Stimulated activated CD8-positive, alpha-beta memory T cell treated with anti-CD3 and anti-CD28 coated beads, Interleukin-2, amount 100 ng/mL, for 48 hours (primary cell): ENCODE data around the gene TSC1.
A peak's percentile ranks its signal among the peaks of the same experiment; 100 is the strongest.

Experiments
- DNase-seq, 2 donors: peaks; one replicate each; pipeline ENCODE4 v3.0.0-alpha.2; 2020; ENCODE audit warnings: low read depth in 2 of 2

TSC1 gene

GRCh38 chr9:132888151-132888550 is 56.3 kb downstream of the TSC1 start:
- DNase-seq, result no peak

GRCh38 chr9:132887181-132888120 is 57.0 kb downstream of the TSC1 start:
- no peak for DNase-seq

GRCh38 chr9:132886334-132886725 is 58.1 kb downstream of the TSC1 start:
- DNase-seq, result no peak

GRCh38 chr9:132885720-132886333 is 58.6 kb downstream of the TSC1 start:
- DNase-seq, result no peak

- DNase-seq, result no peak
Observed at GRCh38 chr9:132883349-132884294, 60.8 kb downstream of the TSC1 start.

GRCh38 chr9:132882616-132883015 is 61.8 kb downstream of the TSC1 start:
- DNase-seq, result no peak

- DNase-seq, result no peak
Observed at GRCh38 chr9:132881826-132882225, 62.6 kb downstream of the TSC1 start.

GRCh38 chr9:132880324-132880661 is 64.1 kb downstream of the TSC1 start:
- no peak for DNase-seq

GRCh38 chr9:132879457-132880323 is 64.7 kb downstream of the TSC1 start:
- DNase-seq, result no peak

GRCh38 chr9:132878695-132879456 is 65.5 kb downstream of the TSC1 start, which contains the start of gene SPACA9:
TSS of gene SPACA9 (plus strand) at chr9:132878898. CDS start at chr9:132883948, 5,050 bp downstream.
- peak in 1 of 2 donors; percentile 11 for DNase-seq

- DNase-seq, result peak; percentile 61 to 62
Observed at GRCh38 chr9:132877824-132878694, 66.4 kb downstream of the TSC1 start, which contains the start of gene AK8. TSS of gene AK8 (minus strand) at chr9:132878284. CDS start at chr9:132878255, 29 bp downstream.

- DNase-seq, result no peak
Observed at GRCh38 chr9:132877458-132877823, 67.0 kb downstream of the TSC1 start.

GRCh38 chr9:132876849-132877248 is 67.6 kb downstream of the TSC1 start:
- no peak for DNase-seq

GRCh38 chr9:132875159-132875558 is 69.3 kb downstream of the TSC1 start:
- no peak for DNase-seq

- DNase-seq, result no peak
Observed at GRCh38 chr9:132873403-132873802, 71.0 kb downstream of the TSC1 start.

- no peak for DNase-seq
Observed at GRCh38 chr9:132869266-132869665, 75.2 kb downstream of the TSC1 start.

- no peak for DNase-seq
Observed at GRCh38 chr9:132866898-132867297, 77.5 kb downstream of the TSC1 start.

- no peak for DNase-seq
Observed at GRCh38 chr9:132864691-132865090, 79.7 kb downstream of the TSC1 start.

GRCh38 chr9:132864277-132864676 is 80.1 kb downstream of the TSC1 start:
- no peak for DNase-seq
